Panc1 (cell line): ENCODE measurements around the gene PSMF1.

Source experiments
- CTCF ChIP-seq: fragments of 450-650 bp; IDR thresholded peaks from 2 replicates; pipeline ENCODE4 v1.5.1; 2017; ENCODE audit warnings: mild to moderate bottlenecking
- POLR2AphosphoS5 ChIP-seq: IDR thresholded peaks from 2 replicates; pipeline ENCODE4 v1.6.1; 2012; ENCODE audit warnings: mild to moderate bottlenecking, low read depth, low read length, moderate library complexity
- REST ChIP-seq, 2 experiments: IDR thresholded peaks; 2 replicates each; pipeline ENCODE4 v1.6.1; 2011 to 2012; ENCODE audit warnings: low read depth in 2 of 2, control low read depth in 1 of 2, low read length in 1 of 2, mild to moderate bottlenecking in 1 of 2, moderate library complexity in 1 of 2; ENCODE audit not compliant: insufficient read depth in 1 of 2
- SIN3A ChIP-seq: IDR thresholded peaks from 2 replicates; pipeline ENCODE4 v1.6.1; 2012; ENCODE audit warnings: low read depth, mild to moderate bottlenecking, low read length, moderate library complexity, borderline replicate concordance; ENCODE audit not compliant: insufficient read depth
- TCF7L2 ChIP-seq: IDR thresholded peaks from 2 replicates; pipeline ENCODE4 v1.6.1; 2011; ENCODE audit warnings: mild to moderate bottlenecking, low read depth, low read length, inconsistent platforms

GRCh38 chr20:1122388-1123315 lies 4.2 kb downstream of the PSMF1 start:
- TF ChIP-seq CTCF, result no peak
- TF ChIP-seq REST (IDR thresholded peaks at IDR 0.05; ENCODE audit: insufficient read depth in 1 of 2, low read depth in 2 of 2, low read length in 1 of 2), result no peak
- no peak for TF ChIP-seq SIN3A
- TF ChIP-seq POLR2AphosphoS5, result no peak
- TF ChIP-seq TCF7L2, result no peak
